NCI-H345 treated with DMSO at 0.1 percent for 48 hours (cell line): Measurements from ENCODE around the gene FMN2.

Source experiments
- DNase-seq: peaks from one replicate; lab custom pipeline; 2025; ENCODE audit not compliant: unreplicated experiment; lab: John Stamatoyannopoulos, UW

Gene FMN2

DNA sequence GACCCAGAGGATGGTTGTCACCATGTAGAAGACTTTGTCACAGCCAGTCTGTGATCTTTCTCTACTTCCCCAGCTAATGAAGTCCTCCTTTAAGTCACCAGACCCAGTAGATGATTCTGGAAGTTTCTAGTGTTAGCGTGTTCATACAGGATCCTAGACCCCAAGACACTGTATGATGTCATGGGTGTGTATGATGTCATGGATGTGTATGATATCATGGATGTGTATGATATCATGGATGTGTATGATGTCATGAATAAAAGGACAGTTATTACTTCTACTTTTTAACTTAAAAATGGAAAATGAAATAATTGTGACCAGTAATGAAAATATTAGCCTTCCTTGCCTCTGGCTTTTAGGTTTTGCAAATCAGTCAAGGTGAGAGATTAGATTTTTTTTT is 260.0 kb downstream of the FMN2 start:
- DNase-seq, result no peak

DNA sequence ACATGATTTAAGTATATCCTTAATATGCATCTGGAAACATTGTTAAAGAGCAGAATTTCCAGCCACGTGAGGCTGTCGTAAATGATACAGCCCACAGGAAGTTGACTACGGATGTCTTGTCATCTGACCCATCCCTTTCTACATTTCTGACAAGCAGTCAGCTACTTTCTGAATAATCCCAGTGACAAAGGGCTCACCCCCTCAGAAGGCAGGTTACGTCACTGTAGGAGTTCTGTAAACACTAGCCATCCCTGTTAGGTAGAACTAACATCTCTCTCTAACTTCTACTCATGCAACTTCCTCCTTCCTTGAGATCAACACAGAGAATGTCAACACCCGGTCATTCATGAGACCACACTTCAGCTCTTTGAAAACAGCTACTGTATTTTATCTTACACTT is 261.1 kb downstream of the FMN2 start:
- no peak for DNase-seq

DNA sequence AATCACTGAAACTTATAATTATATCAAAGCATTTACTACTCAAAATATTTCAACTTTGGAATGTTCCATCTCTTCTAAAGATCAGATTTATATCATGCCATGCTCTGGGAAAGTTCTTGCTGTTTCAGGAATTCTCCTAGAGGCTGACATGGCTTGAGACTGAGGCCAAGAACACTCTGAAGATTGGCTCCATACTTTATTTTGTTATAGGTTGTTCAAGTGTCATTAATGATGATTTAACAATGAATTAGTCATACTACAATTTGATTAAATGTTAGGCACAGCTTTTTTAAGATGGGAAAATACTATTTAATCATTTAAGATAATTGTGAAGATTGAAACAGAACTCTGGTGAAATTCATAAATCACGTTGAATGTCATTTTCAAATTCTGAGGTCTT is 264.9 kb downstream of the FMN2 start:
- no peak for DNase-seq

DNA sequence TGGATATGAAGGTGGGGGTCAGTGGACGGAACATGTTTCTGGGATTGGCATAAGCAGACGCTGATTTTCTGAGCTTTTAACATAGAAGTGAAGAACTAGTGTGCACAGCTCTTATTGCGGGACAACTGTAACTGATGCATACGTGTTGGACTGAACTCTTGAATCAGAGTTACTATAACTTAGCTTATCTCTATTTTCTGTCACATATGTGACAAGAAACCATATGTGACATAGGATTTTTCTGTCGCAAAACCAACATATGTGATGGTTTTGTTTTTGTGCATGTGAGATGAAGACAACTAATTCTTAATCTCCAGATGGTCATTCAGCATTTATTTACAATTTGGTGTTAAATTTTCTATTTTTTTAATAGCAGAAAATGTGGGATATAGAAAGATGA is 270.4 kb downstream of the FMN2 start:
- DNase-seq, result no peak

DNA sequence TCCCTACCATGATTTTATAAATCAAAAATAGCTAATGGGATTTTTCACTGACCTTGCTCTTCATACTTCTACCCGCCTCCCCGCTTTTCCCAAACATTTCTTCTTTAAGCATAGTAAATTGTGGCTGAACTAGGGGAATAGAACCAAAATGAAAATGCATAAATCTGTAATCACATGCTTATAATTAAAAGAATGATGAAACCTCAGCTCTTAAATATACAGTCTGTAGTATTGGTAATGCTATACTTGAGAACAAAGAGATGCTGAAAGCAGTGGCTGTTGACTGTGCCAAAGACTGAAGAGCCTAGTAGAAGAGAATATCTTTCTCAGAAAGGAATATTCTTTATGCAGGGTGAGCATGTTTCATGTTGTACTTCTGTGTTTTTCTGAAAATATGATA is 271.1 kb downstream of the FMN2 start:
- DNase-seq, result no peak

DNA sequence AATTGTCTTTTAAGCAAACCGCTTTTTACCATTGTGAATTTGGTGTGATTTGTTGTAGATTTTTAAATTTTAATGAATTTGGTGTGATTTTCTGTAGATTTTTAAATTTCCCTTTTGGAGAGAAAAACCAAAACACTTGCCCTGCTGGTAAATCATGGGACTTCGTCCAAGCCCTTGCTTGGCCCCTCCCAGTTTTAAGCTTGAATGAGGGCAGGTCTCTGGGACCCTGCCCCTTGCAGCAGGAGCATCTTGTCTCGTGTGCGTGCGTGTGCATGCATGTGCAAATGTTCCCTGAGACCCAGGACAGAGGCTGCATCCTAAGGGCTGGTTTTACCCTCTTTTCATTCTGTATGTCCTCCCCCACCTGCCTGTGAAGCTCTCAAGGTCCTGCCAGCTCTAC is 271.6 kb downstream of the FMN2 start:
- DNase-seq, result no peak

DNA sequence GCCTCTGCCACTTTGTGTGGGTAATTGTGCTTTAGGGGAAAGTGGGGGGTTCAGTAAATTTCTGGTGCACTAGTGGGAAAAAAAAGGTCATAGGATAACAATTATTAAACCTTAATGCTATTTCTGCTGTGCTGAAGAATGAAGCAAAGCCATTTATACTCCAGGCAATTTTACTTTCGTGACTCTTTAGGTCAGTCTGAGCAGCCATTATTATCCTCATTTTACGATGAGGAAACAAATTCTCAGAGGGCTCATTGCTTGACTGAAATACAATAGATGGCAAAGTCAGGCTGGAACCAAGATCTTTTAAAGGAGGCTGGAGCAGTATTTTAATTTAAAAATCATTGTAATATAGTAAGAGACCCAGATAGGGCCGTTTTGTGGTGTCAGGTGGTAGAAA is 272.2 kb downstream of the FMN2 start:
- DNase-seq, result no peak

DNA sequence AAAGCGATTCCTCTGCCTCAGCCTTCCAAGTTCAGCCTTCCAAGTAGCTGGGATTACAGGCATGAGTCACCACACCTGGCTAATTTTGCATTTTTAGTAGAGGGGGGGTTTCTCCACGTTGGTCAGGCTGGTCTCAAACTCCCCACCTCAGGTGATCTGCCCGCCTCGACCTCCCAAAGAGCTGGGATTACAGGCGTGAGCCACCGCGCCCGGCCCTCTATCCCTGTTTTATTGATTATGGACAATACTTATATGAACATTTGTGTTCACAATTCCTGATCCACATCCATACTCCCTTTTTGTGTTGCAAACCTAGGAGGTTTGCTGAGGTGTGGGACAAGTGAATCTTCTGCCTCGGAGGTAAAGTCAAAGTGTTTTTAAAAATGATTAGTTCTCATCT is 275.0 kb downstream of the FMN2 start:
- no peak for DNase-seq

DNA sequence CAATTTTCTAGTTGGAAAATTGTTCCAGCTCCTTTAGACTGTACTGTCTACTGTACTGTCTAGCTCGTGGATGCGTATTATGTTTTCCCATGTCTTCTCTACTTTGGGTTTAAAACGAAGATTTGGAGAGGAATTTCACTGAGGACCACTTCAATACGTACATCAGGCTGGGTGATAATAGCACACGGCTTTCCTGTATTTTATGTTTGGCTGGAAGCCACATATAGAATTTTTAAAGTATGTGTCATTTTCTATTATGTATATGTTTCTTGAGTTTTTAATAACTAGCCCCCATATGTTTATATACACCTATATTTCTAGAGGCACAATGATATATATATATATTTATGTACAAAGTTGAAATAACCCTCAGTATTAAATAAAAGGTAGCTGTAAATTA is 293.9 kb downstream of the FMN2 start:
- DNase-seq, result no peak

DNA sequence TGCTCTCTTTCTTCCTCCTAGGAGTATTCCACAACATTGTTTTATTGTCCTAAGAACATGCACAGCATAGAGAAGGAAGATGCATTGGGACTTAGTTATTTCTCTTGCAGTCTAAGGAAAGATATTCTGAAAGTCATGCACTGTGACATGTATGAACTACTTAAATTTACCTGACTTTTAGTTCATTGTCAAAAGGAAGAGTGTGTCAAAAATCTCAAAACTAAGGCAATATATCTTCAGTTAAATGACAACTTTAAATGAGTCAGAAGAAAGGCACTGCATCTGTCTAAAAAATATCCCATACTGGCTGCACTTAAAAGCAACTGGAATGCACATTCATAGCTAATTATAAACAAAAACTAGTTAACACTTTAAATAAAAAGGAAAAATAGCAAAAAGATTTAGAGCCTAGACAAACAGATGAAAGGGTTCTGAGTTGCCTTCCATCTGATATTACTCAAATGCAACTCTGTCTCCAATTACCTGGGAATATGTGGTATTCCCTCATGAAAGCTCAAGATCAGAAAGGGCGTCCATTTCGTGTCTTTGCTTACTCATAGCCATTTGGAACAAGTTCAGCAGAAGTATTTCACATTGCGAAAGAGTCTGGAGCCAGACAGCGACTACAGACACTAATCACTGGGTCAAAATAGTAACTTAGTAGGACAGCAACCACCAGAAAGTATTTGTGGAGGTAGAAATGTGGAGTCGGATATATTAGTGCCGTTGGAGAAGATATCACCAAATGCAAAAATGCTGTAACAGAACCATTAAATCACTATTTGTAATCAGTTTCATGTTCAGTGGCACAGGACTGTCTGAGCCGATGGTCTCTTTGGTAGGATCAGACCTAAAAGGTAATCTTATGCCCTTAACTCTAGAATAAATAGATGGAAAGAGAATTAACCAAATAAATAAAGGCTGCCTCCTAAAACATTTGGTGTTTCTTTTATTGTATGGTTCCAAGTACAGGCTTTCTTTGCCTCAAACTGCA is 294.6 kb downstream of the FMN2 start:
- DNase-seq, result no peak

DNA sequence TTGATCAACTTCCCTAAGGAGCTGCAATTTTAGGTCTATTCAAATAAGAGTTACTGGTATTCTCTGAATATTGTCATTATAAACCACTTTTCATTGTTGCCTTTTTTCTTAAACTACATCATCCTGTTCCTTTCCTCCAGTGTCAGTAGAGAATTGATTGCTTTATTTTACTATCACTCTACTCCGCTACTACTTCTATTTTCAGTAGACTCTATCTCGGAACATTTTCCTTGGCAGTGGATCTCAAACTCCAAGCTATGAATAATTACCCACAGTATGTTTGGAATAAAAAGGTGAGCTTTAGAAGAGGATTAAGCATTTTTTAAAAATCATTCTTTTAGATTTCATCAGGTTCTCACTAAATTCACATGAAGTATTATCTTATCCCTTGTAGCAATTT is 295.4 kb downstream of the FMN2 start:
- DNase-seq, result no peak

DNA sequence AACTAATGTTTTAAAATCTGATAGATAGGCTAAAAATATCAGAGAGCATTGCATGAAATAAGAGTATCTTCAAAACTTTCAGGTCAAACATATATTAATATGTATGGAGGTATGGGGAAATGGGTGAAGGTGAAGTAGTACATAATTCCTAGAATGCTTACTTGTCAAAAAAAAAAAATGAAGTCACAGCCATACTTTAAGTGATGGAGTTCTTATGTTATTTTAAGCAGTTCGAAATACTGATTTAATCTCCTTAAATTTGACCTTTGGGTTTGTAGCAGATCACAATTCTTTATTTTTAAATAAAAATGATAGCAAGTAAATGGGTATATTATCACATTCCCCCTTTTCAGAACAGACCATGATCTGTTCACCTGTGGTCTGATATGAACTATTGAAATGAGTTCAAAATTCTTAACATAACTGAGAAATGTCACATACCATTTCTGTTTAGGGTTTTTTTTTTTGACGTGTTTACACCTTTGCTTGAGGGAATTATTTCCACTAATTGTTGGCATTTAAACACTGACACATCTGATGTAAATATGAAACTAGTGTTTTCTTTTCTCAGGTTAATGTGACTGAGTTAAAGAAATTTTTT is 300.1 kb downstream of the FMN2 start:
- DNase-seq, result no peak

DNA sequence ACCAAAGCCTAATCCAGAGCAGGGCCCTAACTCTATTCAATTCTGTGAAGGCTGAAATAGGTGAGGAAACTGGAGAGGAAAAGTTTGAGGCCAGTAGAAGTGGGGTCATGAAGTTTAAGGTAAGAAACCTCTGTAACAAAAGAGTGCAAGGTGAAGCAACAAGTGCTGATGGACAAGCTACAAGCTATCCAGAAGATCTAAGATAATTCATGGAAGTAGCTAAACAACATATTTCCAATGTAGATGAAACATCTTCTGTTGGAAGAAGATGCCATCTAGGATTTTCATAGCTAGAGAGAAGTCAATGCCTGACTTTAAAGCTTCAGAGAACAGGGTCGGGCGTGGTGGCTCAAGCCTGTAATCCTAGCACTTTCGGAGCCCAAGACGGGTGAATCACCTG is 302.7 kb downstream of the FMN2 start:
- DNase-seq, result no peak

DNA sequence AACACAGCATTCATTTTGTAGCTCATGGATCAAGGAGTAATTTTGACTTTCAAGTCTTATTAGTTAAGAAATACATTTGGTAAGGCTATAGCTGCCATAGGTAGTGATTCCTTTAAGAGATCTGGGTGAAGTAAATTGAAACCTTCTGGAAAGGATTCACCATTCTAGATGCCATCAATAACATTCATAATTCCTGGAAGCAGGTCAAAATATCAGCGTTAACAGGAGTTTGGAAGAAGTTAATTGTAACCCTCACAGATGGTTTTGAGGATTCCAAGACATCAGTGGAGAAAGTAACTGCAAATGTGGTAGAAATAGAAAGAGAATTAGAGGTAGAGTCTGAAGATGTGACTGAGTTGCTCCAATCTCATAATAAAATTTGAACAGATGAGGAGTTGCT is 303.7 kb downstream of the FMN2 start:
- no peak for DNase-seq

DNA sequence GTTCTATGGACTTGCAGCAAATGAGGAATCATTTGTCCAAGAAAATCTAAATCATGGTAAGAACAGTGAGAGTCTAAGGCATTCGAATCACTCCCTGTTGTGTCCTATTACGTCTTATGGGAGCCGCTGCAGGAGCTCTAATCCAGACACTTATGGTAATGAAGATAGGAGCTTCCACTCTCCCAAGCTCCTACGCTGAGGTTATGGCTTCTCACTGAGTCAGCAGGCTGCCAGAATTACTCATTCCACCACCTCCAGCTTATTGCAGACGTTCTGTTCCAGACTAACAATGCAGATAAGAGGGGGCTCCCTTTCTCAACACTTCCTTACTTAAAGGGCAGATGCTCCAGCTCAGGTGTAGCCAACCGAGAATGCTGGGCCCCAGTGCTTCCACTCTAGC is 307.7 kb downstream of the FMN2 start:
- no peak for DNase-seq

DNA sequence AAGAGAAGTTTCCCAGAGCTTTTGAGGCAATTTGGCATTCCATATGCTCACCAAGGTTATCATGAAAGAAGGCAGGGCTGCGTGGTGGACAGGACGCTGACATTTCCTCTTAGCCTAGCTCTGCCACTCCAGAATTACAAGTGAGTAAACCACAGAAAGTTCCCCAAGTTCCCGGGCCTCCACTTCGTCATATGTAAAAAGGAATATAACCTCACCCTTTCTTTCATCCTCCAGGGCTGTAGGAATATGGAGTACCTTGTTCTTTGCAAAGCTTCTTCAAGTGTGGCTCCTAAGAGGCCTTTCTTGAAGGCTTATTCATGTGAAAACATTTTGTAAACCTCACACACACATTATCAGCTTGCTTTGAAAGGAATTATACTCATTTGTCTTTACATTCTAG is 310.0 kb downstream of the FMN2 start:
- DNase-seq, result no peak

DNA sequence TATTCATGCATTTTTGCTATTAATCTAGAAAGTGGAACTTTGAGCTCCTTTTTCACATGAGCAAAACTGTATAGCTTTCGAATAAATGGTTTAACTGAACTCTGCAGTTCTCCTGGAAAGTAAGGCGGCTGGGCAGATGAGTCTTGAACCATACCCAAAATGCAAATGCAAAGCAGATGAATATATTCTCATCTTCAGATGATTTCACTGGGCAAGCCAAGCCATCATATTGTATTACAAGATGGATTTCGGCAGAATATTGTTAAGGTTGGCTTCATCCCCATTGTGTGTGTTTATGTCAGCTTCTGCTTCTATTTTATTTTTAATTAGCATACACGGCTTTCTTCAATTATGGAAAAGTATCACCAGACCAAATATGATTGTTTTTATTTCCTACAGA is 310.6 kb downstream of the FMN2 start:
- DNase-seq, result no peak

DNA sequence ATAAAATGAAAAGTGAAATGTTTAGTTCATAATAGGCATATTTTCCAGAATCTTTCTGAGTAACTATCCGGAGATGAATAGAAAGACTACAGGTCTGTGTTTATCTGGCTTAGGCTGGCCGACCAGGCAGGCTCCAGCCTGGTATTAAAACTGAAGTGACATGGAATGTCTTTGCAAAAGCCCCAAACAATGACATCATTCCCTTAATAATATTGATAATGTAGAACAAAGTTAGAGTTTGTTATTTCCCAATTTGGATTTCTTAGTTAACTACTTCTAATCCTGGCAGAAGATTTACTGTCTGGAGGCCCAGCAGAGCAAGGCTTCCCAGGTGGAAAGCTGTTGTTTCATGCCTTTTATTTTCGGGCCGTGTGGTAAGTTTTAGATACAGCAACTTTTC is 312.6 kb downstream of the FMN2 start:
- DNase-seq, result no peak

DNA sequence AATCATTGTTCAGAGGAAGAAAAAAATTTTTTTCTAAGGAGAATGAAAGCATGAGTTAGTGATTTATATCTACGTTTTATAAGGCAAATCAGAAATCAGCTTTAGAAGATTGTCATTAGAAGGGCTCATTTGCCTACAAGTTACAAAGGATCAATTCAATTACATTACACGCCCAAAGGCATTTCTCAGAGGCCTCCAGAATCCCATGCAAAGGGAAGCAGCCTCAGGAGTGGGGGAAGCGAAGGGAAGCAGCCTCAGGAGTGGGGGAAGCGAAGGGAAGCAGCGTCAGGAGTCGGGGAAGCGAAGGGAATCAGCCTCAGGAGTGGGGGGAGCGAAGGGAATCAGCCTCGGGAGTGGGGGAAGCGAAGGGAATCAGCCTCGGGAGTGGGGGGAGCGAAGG is 314.1 kb downstream of the FMN2 start:
- no peak for DNase-seq

DNA sequence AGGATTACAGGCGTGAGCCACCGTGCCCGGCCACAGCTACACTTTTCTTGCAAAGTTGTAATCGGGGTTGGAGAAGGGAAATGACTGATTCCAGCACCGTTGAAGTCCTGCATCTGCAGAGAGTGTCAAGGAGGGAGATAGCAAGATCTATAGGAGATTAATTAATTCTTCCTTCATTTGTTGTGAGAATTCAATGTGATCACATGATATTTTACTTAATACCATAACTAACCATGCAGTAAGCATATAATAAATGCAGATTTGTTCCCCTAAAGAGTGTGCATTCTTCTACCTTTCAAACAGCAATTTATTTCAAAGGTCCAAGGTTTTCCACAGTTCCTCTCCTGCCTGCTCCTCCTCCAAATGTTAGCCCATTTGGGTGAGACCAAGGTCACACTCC is 315.7 kb downstream of the FMN2 start:
- no peak for DNase-seq

DNA sequence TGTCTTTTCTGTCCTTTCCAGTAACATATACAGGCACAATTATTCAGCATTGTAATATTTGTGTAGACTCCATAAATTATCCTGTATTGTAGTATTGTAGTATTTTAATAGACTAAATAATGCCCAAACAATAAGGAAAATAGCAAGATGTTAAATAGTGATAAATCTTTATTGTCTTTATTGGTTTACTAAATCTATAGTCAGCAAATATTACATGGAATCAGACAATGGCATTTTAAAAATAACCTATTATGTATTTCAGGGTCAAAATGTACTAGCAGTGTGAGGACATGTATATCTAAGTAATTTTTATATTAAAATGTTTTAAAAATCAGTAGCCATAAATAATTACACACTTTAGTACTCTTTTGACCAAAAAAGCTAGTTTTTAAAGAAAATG is 317.9 kb downstream of the FMN2 start:
- no peak for DNase-seq

DNA sequence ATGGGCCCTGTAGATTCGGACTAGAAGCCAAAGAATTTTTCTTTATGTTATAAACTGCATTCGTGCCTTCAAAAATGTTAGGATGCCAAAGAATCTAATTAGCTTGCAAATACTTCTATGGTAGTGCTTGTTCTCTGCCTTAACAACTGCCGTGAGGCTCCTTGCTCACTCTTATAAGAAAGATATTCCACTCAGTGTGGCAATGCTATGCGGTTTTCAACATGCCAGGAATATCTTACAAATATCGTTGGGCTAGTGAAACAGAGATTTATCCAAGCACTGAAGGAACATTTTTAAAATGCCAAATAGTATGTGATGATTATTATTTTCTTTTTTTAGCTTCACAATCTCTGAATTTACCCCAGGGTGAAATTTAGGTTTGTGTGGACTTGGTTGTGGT is 322.0 kb downstream of the FMN2 start:
- DNase-seq, result no peak

DNA sequence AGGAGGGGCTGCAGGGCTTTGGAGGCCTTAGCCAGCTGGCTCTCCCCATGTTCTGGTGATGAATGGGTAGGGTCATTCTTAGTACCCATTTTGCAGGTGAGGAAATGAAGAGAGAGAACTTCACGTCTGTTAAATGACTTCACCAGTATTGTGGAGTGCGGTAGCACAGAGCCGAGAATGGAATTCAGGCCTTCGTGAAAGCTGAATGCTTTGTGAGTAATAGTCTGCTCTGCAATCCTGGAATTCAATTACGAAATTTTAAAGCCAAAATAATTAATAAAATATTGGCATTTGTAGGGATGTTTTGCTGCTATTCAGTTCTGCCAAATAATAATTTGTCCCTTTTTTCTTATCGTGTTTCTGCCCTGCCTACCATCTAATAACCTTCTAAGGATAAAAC is 322.6 kb downstream of the FMN2 start:
- DNase-seq, result no peak
